ENCODE results near the gene CX3CR1.

CX3CR1 gene

DNA sequence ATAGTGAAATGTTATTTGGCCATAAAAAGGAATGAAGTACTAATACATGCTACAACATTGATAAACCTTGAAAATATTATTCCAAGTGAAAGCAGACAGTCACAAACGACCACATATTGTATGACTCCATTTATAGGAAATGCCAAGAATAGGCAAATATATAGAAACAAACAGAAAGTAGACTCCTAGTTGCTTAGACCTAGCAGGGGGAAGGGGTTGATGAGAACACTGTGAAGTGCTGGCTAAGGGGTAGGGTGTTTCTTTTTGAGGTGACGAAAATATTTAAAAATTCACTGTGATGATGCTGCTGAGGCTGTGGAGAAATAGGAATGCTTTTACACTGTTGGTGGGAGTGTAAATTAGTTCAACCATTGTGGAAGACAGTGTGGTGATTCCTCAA lies 56.9 kb downstream of the CX3CR1 start:
- no peak for DNase-seq (ENCODE audit: low read depth, low spot score)

DNA sequence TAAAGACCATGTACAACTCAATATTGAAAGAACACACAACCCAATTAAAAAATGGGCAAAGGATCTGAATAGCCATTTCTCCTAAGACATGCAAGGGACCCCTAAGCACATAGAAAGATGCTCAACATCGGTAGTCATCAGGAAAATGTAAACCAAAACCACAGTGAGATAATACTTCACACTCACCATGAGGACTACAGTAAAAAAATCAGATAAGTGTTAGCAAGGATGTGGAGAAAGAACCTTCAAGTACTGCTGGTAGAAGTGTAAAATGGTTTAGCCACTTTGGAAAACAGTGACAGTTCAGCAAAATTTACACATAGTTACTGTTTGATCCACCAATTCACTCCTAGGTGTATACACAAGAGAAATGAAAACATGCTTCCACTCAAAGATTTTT lies 57.4 kb downstream of the CX3CR1 start:
- no peak for DNase-seq (ENCODE audit: low read depth, low spot score)

DNA sequence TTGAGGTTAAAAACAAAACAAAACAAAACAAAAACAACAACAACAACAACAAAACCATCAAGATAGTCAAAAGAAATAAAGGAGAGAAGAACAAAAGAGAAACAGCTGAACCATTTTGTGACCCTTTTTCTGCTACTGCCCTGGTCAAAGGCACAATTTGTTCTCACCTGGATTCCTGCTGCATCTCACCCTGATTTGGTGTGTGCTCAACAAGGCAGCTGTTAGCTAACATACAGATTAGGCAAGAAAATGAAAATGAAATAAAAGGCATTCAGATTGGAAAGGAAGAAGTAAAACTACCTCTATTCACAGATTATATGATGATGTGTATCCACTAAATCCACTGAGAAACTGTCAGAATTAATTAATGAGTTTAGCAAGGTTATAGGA lies 58.7 kb downstream of the CX3CR1 start:
- DNase-seq (ENCODE audit: low read depth, low spot score) = no peak

DNA sequence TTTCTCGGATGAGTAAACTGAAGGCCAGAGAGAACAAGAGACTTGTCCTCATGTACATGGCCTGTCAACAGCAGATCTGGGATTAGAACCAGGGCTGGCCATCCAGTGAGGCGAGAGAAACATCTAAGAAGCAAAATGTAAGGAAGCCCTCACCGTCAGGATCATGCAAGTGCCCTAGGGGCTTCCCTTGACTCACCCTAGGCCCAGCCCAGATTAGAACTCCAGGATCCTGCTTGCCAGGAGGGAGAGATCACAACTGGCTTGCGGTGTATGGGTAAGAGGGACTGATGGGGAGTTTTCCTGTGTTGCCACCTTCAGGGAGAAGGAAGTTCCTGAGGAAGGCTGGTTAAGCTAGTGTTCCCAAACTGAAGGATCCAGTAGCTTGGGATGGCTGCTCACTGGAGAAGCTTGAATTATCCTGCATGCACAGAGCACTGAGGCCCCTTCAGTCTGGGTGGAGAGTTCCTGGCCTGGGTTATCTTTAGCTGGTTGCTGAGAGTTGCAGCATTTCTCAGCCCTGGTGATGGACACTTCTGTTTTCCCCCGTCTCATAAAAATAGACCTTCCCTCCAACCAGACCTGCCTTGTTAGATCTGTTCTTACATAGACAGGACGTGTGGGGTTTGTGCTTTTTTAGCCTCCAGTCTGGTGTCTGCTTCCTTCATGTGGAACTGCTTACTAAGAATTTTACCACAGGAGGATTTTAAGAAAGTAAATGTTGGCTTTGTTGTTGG lies 59.3 kb downstream of the CX3CR1 start:
- no peak for DNase-seq (ENCODE audit: low read depth, low spot score)

DNA sequence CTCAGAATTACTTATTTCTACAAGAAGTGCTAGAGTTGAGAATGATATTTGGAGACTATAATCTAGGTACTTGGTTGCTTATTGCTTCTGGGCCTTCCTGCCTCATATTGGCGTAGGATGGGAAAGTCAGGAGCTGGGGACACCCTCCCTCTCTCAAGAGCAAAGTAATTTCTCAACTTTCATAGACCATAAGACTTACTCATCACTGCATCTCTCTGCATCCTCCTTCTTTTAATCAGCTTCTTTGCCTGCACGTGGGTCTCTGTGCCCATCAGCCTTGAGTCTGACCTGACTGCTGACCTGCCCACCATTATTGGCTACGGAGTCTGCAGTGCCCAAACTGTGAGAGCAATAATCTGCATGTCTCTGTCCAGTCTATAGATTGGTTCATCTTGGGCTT lies 60.1 kb downstream of the CX3CR1 start:
- DNase-seq (ENCODE audit: low read depth, low spot score) = no peak

DNA sequence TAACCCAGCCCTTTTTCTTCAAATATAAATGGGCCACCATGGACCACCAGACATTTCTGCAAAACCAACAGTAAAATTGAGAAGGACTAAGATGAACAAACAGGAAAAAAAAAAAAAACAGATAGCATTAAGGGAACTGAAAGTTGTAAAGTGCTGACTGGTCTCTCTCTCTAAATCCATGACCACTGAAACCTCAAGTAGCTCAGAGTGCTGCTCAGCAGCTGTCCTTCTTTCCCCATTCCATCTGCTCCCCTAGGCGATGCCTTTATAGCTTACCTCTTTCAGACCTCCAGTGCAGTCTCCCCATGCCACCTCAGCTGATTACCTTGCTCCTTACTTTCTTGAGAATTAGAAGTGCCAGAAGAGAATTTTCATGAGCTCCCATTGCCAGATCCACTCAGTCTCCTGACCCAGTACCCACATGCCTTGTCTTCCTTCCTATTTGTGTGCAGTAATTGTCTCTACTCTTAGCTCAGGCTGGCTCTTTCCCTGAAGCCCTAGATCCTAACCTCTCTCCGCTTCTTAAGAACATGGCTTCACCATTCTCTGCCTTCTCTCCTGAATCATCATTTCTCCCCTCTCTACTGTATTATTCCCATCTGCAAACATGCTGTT lies 63.6 kb downstream of the CX3CR1 start:
- no peak for DNase-seq (ENCODE audit: low read depth, low spot score)

DNA sequence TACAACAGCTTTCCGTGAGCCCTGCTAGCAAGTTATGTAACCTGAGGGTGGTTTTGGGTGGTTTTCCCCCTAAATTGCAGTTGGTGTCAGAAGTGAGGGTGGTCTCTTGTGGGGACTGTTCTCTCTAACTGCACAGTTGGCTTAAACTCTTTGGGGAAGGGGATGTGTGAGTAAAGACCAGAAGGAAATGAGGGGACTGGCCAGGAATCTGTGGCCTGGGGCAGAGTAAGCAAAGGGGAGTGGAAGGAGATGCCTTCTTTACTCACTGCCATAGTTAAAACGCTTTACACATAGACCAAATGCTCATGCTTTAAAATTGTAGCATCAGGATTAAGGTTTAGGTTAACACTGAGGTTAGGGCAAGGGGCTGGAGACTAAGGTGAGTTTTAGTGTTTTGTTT lies 66.2 kb downstream of the CX3CR1 start:
- DNase-seq (ENCODE audit: low read depth, low spot score) = no peak

All from activated CD4-positive, CD25-positive, alpha-beta regulatory T cell treated with anti-CD3 and anti-CD28 coated beads, Interleukin-2, amount 50 U/mL, for 16 hours (primary cell).